Kidney glomerular epithelial cell (primary cell): ENCODE data around the gene UBTF.
A peak's percentile ranks its signal among the peaks of the same experiment; 100 is the strongest.

Experiments used
- DNase-seq: peaks from one replicate; lab custom pipeline; 2025; lab: John Stamatoyannopoulos, UW

UBTF gene, protein sequence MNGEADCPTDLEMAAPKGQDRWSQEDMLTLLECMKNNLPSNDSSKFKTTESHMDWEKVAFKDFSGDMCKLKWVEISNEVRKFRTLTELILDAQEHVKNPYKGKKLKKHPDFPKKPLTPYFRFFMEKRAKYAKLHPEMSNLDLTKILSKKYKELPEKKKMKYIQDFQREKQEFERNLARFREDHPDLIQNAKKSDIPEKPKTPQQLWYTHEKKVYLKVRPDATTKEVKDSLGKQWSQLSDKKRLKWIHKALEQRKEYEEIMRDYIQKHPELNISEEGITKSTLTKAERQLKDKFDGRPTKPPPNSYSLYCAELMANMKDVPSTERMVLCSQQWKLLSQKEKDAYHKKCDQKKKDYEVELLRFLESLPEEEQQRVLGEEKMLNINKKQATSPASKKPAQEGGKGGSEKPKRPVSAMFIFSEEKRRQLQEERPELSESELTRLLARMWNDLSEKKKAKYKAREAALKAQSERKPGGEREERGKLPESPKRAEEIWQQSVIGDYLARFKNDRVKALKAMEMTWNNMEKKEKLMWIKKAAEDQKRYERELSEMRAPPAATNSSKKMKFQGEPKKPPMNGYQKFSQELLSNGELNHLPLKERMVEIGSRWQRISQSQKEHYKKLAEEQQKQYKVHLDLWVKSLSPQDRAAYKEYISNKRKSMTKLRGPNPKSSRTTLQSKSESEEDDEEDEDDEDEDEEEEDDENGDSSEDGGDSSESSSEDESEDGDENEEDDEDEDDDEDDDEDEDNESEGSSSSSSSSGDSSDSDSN

DNA sequence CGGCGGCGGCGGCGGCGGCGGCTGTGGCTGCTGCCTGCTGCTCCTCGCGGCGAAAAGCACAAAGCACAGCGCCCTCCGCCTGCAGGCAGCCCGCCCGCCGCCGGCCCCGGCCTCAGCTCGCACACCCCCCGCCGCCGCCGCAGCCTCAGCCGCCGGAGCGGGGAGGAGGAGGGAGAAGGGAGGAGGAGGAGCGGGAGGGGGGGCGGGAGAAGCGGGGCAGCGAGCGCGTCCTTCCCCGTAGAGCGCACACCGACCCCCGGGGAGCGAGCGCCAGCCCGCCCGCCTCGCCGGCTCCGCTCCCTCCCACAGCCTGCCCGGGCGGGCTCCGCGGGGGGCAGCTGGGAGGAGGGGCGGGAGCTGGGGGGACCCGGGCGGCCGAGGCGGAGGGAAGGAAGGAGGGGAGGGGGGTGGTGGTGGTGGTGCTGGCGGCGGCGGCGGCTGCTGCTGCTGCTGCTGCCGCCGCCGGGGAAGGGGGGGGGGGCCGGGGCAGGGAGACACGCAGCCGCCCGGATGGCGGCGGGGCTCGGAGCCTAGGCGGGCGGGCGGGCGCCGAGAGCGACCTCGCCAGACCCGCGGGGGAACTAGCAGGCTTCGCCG is at the start of gene UBTF:
TSS of gene UBTF (minus strand) at position 60 of the 597 bp plus-strand sequence. CDS start 1,446 bp downstream, outside the sequence.
- peak; percentile 19 for DNase-seq

DNA sequence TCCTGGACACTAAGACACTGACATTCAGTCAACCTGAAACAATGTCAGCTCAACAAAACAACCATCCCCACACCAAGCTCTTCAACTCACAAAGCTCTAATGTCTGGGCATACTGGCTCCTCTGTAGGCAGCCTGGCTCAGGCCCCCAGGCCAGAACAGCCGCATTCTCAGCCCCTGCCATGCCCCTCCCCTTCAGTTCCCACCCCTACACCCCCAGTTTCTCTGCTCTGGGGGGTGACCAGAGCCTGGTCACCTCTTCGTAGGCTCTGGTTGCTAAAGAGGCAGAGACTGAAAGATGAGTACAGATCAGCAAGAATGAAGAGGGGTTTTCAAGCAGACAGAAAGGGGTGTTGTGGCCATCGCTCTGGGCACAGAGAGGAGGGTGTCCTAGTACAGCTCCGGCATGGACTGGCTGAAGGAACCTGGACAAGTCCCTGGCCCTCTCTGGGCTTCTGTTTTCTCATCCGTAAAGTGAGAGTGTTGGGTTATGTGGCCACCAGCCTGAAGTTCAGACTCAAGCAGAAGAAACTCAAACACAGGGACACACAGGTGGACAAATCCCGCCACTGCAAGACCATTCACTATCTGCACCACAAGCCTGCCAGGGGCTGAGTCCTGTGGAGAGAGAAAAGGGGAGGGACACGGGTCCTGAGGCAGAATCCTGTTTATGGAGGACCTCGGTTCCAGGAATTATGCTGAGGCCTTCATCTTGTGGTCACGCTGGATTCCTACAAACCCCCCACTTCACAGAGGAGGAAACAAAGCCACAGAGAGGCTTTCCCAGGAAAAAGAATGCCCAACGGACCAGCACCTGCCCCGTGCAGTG is 49.4 kb upstream of the UBTF start:
- no peak for DNase-seq

DNA sequence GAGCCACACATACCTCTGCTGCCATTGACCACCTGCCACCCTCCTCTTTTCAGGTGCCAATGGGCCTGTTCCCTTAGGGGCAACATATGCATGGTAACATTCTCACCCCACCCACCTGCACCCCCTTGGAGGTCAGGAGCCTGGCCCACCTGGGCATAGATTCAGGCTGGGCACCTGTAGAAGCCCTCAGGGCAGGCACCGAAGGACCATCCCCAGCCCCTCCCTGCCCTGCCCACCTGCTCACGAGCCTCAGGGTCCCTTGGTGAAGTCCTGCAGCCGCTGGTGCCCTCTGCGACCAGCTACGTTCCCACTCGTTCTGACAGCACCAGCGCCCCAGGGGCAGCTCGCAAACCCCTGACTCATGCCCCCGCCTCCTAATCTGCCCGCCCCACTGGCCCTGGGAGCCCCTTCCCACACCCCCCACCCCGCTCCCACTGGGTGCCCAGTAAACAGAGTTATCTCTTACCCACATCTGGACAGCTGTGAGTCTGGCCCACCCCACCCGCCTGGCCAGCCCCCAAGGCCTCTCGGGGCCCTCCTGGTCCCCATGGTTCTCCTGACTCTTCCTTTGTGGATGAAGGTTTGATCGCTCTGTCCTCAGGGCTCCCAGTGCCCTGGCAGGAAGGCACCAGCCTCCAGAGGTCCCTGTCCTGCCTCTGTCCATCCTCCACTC is 48.5 kb upstream of the UBTF start, which contains the start of gene SLC4A1:
TSS of gene SLC4A1 (minus strand) at position 318 of the 673 bp plus-strand sequence. CDS start 5,269 bp downstream, outside the sequence.
- no peak for DNase-seq

DNA sequence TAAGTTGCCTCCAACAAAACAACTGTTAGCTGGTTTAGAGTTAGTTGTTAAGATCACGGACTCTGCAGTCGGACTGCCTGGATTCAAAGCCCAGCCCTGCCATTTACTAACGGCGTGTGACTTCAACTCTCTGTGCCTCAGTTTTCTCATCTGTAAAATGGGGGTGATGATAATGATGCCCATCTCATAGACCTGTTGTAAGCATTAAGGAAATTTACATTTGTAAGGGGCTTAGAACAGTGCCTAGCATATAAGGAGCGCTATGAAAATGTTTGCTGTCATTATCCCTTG is 47.6 kb upstream of the UBTF start:
- DNase-seq = no peak

DNA sequence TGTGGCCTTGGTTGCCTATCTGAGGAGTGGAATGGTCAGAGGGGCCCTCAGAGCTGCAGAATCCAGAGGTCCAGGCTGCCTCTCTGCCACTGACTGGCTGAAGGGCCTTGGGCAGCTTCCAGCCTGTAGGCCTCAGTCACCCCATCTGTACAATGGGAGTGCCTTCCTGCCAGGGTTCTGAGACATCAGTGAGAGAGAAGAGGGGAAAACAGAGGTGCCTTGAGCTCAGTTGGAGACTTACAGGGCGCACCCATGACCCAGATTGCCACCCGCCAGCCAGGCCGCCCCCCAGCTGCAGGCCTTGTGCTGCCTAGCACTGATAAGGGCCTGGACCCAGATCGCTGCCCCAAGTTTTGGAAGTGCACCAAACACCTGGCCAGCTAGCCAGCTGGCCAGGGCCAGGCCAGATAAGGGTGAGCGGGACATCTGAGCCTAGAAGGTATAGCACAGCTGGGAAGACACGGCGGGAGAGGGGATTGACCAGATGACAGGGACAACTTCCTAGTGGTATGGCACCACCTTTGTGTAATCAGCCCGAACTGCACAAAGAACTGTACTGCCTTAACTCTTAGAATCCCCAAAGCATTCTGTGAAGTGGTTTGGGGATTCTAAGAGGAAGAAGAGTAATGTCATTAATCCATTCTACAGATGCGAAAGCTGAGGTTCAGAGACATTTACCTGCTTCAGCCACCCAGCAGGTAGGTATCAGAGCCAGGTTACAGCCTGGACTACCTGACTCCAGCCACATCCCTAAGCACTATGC is 47.1 kb upstream of the UBTF start:
- no peak for DNase-seq

DNA sequence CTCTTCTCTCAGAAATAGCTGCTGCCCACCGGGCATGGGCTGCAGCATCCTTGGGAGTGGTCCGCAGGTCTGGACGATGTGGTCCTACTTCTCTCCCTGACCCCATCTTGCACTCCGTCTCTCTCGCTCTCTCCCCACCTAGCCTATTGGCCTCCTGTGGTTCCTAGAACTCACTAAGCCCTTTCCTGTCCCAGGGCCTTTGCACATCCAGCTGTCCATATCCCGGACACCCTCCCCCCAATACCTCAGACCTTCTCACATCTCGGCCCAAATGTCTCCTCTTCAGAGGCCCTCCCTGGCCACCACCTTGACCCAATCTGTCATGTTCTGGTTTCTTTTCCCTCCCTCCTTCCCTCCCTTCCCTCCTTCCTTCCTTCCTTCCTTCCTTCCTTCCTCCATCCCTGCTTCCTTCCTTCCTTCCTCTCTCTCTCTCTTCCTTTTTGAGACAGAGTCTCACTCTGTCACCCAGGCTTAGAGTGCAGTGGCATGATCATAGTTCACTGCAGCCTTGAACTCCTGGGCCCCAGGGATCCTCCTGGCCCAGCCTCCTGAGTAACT is 43.9 kb upstream of the UBTF start:
- DNase-seq = no peak

DNA sequence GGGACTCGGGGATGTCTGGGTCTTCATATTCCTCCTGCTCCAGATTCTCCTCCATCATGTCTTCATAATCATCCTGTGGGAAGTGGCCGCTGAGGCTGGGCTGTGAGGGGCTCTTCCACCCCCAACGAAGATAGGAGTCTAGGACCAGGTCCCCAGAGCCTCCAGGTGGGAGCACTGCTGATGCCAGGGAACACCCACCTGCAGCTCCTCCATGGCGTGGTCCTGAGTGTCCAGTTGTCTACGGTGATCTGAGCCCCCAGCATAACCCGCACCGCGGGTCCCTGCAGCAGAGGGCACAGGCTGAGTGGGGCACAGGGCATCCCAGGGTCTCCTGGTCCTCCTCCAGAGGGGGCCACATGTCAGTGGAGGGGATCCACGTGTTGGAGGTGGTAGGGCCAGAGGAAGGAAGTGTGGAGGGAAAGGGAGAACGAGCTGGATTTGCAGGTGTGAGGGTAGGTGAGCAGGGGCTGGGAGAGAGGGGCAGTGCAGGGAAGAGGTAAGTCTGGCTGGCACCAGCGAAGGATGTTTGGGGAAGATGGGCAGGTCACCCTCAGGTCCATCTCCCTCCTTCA is 43.3 kb upstream of the UBTF start:
- DNase-seq = no peak

DNA sequence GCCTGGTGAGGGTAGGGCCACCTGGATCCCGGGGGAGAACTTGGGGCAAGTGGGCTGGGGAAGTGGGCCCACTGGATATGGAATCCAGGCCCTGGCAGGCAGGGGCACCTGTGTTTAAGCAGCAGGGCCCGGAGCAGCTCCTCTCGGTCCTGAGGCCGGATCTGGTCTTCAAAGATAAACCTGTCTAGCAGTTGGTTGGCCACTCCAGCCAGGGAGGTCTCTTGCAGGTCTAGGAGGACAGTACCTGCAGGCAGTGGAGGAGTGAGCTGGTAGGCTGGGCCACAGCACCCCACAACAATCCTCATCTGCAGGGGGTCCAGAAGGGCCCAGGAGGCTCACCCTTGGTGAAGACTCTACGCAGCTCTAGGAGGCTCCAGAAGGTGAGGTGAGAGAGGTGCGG is 40.8 kb upstream of the UBTF start:
- DNase-seq = no peak

DNA sequence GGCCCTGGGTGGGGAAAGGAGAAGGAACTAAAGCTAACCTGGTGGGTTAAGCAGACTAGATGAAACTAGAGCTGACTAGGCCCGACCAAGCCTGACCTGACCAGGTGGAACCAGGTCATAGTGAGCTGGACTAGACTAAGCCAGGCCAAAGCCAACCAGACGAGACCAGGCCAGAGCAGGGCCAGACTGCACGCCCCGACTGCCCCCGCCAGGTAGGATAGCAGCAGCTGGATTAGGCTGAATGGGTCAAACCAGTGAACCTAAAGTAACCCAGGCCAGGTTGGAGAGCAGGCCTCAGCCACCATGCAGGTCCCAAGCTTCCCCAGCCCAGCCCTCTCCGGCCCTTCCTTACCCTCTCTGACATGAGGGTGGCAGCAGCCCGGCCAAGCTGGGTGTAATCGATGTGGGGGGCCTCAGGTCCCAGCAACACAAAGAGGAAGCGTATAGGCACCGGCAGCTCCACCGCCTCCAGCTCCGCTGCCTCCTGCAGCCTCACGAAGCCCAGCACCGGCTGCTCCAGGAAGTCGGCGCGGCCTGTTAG is 39.4 kb upstream of the UBTF start:
- no peak for DNase-seq

DNA sequence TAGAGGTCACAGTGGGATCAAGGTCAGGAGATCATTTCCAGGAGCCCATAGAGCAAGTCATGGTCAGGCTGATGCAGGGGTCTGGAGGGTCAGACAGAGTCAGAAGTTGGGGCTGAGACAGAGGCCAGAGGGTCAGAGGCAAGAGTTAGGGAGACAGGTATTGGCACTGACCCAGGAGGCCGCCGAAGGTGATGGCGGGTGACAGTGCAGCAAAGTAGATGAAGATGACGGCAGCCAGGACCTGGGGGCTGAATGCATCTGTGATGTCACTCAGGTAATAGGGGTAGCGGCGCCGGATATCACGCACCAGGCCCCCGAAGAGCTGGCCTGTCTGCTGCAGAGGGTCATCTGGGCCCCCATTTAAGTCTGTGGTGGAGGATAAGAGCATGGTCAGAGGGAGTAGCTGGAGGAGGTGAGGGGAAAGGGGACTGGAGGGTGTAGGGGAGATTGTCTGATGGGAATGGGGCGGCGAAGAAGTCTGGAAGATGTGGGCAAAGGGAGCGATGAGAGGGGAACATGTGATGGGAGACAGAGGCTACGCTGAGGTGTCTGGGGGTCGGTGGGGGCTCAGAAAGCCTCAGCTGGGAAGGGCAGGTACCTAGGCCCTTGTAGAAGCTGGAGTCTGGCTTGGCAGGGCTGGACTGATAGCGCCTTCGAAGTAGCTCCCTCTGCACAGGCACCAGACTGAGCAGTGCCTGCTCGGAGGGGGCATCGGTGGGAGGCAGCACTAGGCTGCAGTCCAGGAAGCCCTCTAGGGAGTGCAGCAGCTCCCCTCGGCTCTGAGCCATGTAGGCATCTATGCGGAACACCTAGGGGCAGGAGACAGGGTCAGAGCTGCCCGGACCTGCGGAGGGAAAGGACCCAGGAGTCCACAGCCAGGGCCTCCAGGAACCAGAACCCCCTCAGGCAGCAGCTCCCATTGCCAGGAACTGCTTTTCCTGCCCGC is 38.6 kb upstream of the UBTF start:
- no peak for DNase-seq

DNA sequence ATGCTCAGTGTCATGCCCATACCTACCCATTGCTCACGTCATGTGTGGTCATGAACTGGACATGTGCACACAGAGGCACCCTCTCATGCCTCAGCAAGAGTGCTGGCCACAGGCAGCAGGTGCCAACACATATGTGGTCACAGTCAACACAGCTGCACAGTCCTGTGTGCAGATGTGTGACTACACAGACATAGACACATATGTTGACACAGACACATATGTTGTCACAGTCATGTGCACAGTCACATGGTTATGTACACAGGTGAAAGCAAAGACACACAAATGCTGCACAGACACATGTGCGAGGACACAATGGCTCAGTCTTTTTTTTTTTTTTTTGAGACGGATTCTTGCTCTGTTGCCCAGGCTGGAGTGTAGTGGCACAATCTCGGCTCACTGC is 37.2 kb upstream of the UBTF start:
- DNase-seq = no peak

DNA sequence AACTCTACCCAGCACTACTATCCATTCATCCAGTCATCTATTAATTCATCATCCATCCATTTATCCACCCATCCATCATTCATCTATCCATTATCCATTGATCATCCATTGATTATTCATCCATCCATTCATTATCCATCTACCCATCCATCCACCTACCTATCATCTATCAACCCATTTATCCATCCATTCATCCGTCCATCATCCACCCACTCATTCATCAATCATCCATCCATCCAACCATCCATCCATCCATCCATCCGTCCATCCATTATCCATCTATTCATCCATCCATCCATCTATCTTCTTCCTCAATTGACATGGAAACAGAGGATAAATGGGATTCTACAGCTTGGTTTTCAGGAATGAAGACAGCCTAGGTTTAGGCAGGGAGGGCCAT is 36.4 kb upstream of the UBTF start:
- DNase-seq = no peak

DNA sequence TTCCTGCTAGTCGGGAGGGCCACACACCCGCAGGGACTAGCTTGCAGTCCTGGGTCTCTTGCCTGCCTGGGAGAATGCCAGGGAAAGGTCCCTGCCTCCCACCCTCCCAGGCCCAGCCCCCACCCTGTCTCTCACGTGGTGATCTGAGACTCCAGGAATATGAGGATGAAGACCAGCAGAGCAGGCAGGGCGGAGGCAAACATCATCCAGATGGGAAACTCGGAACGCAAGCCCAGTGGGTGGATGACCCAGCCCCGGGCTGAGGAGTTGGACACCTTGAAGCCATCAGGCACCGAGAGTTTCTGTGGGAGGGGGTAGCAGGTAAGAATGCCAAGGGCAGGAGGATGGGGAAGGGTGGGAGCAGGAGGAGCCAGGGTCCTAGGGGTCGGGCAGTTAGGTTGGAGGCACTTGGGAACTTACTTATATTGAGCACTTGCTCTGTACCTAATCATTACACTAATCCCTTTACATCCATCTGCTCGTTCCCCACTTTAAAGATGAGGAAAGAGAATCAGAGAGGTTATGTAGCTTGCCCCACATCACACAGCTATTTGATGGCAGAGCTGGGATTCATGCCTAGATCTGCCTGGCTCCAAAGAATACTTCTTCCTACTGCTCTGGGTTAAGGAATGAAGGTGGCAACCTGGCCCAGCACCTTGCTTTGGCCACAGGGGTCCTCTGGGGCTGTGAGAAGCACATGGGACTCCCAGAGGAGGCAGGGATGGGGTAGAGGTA is 35.1 kb upstream of the UBTF start:
- DNase-seq = no peak

DNA sequence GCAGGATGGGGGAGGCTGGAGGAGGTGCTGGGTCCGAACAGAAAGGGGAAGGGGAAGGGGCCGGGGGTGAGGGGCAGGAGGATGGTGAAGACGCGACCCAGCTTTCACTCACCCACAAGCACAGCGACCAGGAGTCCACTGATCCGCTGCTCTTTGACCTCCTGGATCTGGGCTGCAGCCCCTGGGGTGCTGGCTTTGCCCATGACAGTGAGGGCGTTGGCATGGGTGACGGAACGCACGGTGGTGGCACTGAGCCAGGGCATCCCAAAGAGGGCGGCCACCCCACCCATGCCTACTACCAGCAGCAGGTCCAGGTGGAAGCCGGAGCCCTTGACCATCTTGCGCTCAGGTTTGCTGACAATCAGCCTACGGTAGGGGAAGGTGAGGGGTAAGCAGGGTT is 33.5 kb upstream of the UBTF start:
- DNase-seq = no peak

DNA sequence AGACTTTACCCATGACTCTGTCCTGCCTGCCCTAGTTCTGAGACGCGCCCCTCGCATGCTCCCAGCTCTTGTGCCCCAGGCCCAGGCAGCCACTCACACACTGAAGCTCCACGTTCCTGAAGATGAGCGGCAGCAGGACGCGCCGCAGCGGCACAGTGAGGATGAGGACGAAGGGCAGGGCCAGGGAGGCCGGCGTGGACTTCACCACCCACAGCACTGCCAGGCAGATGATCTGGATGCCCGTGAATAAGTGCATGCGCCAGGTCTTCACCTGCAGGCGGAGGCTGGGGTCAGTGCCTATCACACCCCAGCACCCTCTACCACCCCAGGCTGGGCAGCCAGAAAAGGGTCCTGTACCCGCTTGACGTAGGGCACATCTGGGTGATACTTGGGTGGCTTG is 31.6 kb upstream of the UBTF start:
- DNase-seq = no peak

DNA sequence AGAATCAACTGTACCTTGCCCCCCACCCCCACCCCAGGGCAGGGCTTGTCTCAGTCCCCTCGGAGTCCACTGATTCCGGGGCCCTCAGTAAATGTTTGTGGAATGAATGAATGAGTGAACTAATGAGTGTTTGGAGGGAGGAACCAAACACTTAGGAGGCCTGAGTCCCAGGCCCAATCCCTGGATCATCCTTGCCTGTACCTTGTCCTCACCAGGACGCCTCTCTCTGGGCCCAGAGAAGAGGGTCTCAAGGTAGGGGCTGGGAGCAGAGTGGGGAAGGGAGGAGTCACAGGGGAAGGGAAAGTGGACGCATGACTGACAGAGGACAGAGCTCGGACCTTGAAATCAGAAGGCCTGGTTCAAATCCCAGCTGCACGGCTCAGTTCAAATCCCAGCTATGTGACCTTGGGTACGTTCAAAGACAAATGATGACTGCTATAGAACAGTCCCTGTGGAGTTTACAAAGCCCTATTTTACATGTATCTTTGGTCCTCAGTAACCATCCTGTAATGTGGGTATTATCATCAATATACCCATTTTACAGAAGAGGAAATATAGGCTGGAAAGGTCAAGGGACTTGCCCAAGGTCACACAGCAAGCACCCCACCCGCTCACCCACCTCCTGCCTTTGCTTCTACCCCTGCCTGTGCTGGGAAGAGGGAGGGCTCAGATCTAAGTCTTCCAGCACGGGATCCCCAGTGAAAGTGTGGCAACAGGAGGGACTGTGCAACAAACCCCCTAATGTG is 30.2 kb upstream of the UBTF start:
- DNase-seq = no peak
